OCI-M2 (cell line): Measurements from ENCODE around the gene RRP1.
"Not testable (repeated sequence)": the region's sequence is repeated elsewhere in the genome, so short reads cannot be mapped to it uniquely, and the experiment has no call there.

Experiments
- DNase-seq: peaks from one replicate; lab custom pipeline; 2025; ENCODE audit not compliant: unreplicated experiment; lab: John Stamatoyannopoulos, UW

The RRP1 gene

GRCh38 chr21:43835861-43836260 is 46.5 kb downstream of the RRP1 start:
- no peak for DNase-seq

GRCh38 chr21:43836616-43837015 is 47.2 kb downstream of the RRP1 start:
- no peak for DNase-seq

DNA sequence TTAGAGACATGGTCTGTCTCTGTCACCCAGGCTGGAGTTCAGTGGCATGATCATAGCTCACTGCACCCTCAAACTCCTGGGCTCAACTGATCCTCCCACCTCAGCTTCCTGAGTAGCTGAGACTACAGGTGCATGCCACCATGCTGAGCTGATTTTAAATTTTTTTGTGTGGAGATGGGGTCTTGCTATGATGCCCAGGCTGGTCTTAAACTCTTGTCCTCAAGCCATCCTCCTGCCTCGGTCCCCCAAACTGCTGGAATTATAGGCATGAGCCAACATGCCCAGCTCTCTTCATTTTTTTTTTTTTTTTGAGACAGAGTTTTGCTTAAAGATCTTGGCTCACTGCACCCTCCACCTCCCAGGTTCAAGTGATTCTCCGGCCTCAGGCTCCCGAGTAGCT is 50.9 kb downstream of the RRP1 start:
- DNase-seq, result no peak

DNA sequence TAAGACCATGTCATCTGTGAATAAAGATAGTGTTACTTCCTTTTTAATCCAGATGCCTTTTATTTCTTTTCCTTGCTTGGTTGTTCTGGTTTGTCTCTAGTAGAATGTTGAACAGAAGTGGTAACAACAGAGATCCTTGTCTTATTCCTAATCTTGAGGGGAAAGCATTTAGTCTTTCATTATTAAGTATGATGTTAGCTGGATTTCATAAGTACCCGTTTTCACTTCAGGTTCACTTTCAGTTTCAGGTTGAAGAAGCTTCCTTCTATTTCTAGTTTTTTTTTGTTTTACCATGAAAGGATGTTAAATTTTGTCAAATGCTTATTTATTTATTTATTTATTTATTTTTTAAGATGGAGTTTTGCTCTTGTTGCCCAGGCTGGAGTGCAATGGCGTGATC is 53.4 kb downstream of the RRP1 start:
- DNase-seq, result no peak

GRCh38 chr21:43844906-43845305 is 55.5 kb downstream of the RRP1 start:
- not testable (repeated sequence) for DNase-seq

- no peak for DNase-seq
Observed at GRCh38 chr21:43845386-43845785, 56.0 kb downstream of the RRP1 start.

DNA sequence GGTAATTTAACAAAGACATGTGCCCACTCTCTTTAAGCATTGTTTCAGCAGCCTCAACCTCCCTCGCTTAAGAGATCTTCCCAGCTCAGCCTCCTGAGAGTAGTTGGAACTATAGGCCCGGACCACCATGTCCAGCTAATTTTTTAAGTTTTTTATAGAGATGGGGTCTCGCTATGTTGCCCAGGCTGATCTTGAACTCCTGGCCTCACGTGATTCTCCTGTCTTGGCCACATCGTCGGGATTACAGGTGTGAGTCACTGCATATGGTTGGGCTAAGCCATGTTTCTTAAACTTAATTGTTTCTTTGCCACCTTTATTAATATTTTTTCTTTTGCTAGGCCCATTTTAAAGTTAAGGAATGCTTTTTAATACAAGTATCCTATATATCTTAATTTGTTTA is 57.1 kb downstream of the RRP1 start:
- DNase-seq, result no peak

GRCh38 chr21:43847301-43847700 is 57.9 kb downstream of the RRP1 start:
- DNase-seq, result no peak

DNA sequence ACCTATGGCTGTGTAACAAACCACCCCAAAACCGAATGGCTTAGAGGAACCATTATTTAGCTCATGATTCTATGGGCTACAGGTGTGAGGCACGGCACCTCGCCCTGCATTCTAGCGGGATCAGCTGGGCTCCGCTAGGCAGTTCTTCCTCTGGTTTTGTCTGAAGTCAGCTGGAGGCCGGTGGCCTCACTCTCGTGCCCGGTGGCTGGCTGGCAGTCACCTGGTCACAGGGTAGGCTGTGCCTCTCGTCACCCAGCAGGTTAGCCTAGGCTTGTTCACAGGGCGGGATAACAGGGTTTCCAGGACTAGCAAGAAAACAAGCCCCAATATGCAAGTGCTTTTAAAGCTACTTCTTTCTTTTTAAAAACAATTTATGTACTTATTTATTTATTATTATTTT is 59.4 kb downstream of the RRP1 start:
- no peak for DNase-seq

DNA sequence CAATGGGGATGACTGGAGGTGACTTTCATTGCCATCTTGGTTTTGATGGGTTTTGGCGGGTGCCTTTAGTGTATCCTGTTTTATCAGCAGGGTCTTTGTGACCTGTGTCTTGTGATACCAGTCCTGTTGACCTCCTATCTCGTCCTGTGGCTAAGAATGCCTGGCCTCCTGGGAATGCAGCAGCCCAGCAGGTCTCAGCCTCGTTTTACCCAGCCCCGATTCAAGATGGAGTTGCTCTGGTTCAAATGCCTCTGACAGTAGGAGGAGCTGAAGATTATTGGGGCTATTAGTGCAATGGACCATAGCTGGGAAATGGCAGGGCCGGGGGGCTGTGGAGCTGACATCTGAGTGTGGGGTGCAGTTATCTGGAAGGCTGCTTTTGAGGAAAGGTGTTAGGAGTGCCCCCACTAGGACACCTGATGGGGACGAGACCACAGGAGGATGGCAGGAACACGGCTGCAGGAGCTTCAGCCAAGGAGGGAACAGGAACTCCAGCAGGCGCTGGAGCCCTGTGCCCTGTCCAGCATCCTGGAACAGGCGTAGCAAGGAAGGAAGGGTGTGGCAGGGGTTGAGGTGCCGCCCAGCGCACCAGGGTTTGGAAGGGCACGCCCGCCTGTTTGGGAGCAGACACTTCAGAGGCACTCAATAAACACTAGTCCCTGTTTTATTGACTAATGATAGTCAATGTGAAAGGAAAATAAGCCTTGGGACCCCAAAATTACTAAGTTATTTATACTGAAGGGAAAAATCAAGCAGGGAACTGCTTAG is 60.3 kb downstream of the RRP1 start:
- DNase-seq, result no peak

GRCh38 chr21:43850728-43851295 is 61.4 kb downstream of the RRP1 start:
- no peak for DNase-seq

DNA sequence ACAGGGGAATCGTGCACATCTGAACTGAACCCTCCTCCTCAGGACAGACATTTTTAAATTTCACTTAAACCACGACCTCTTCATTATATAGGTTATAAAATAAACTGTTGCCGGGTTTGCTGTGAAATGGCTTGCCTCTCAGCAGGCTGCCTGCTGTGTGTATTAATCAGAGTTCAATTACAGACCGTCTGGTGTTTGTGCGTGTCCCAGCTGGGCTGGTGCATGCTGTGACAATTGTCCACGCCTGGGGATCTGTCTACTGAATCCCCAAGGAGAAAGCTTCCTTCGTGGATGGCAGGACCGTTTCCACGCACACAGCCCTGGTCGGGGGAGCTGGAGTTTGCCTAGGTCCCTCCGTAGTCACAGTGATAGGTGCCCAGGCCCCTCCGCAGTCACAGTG is 62.2 kb downstream of the RRP1 start:
- DNase-seq, result no peak

GRCh38 chr21:43853851-43854772 is 64.7 kb downstream of the RRP1 start:
- DNase-seq, result no peak
